Upper lobe of left lung (tissue), 4 donors: ENCODE measurements around the gene PIP5K1C.

Experiments
- EP300 ChIP-seq, 4 donors: sonication (generic); formaldehyde crosslinking; IDR thresholded peaks; one replicate each; pipeline ENCODE4 v1.5.1; 2017; ENCODE audit warnings: antibody characterized with exemption in 4 of 4, control low read depth in 2 of 4
- POLR2A ChIP-seq, 4 donors: fragments of 450-650 bp; IDR thresholded peaks; one replicate each; pipeline ENCODE4 v1.5.1; 2016 to 2017; ENCODE audit warnings: antibody characterized with exemption in 4 of 4, mild to moderate bottlenecking in 2 of 4
- POLR2AphosphoS5 ChIP-seq, 2 donors: sonication (generic); formaldehyde crosslinking; IDR thresholded peaks; one replicate each; pipeline ENCODE4 v1.5.1; 2017; ENCODE audit warnings: antibody characterized with exemption in 2 of 2
- TF ChIP-seq, protein P1 (sequence below), 6 experiments: fragments of 450-650 bp in 4 of 6; fragments of 200-600 bp in 2 of 6; sonication (generic) in 2 of 6; IDR thresholded peaks; one replicate each; pipeline ENCODE4 v1.5.1; 2016 to 2019; ENCODE audit warnings: antibody characterized with exemption in 6 of 6

DNA sequence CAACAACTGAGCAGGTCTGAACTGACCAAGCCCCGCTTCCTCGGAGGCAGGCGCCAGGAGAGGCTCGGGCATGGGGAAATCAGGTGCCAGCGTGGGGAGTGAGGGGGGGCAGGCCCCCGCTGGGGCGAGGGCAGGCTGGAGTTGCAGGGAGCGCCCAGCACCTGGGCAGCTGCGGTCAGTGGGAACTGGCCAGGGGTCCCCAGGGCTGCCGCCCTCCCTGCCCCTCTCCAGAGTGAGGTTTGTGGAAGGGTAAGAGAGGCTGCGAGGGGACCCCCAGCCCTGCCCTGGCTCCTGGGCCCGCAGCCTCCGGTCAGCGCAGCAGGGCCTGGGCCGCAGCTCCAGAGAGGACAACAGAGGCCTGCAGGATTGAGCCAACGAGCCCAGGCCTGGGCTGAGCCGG is 32.5 kb downstream of the PIP5K1C start:
- TF ChIP-seq, protein P1, sequence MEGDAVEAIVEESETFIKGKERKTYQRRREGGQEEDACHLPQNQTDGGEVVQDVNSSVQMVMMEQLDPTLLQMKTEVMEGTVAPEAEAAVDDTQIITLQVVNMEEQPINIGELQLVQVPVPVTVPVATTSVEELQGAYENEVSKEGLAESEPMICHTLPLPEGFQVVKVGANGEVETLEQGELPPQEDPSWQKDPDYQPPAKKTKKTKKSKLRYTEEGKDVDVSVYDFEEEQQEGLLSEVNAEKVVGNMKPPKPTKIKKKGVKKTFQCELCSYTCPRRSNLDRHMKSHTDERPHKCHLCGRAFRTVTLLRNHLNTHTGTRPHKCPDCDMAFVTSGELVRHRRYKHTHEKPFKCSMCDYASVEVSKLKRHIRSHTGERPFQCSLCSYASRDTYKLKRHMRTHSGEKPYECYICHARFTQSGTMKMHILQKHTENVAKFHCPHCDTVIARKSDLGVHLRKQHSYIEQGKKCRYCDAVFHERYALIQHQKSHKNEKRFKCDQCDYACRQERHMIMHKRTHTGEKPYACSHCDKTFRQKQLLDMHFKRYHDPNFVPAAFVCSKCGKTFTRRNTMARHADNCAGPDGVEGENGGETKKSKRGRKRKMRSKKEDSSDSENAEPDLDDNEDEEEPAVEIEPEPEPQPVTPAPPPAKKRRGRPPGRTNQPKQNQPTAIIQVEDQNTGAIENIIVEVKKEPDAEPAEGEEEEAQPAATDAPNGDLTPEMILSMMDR (IDR thresholded peaks at IDR 0.05): no peak
- TF ChIP-seq POLR2A (IDR thresholded peaks at IDR 0.05) (no peak), POLR2AphosphoS5 (IDR thresholded peaks at IDR 0.05) (no peak), EP300 (IDR thresholded peaks at IDR 0.05) (no peak)
